Chondrocyte (in vitro differentiated cells): Measurements from ENCODE around the gene TMBIM1. TPM values are rescaled to one million over a fixed set of nuclear protein-coding genes. Genes with fewer than 3 reads are reported as not detected.

Source experiments
- DNase-seq: peaks from one replicate; pipeline ENCODE4 v3.0.0; 2021; ENCODE audit warnings: mixed read lengths, low spot score
- H3K27ac Mint-ChIP-seq: one replicate; pipeline ENCODE4 v1.8.0; 2021; ENCODE audit warnings: mild to moderate bottlenecking, moderate library complexity, mixed read lengths; ENCODE audit not compliant: unreplicated experiment
- H3K27me3 Mint-ChIP-seq: 2 replicates; pipeline ENCODE4 v1.8.0; 2021; ENCODE audit warnings: low read depth, mixed read lengths
- H3K36me3 Mint-ChIP-seq: 2 replicates; pipeline ENCODE4 v1.8.0; 2021; ENCODE audit warnings: low read depth, mixed read lengths
- H3K4me1 Mint-ChIP-seq: 2 replicates; pipeline ENCODE4 v1.8.0; 2021; ENCODE audit warnings: low read depth, mild to moderate bottlenecking, mixed read lengths
- H3K4me3 Mint-ChIP-seq: one replicate; pipeline ENCODE4 v1.8.0; 2021; ENCODE audit warnings: mild to moderate bottlenecking, moderate library complexity, mixed read lengths; ENCODE audit not compliant: unreplicated experiment
- H3K9me3 Mint-ChIP-seq: 2 replicates; pipeline ENCODE4 v1.8.0; 2021; ENCODE audit warnings: low read depth, mixed read lengths
- CTCF ChIP-seq: fragments of 200-600 bp; sonication (generic); IDR thresholded peaks from 2 replicates; pipeline ENCODE4 v1.5.0; 2021; ENCODE audit warnings: antibody characterized with exemption, mild to moderate bottlenecking, moderate library complexity
- total RNA-seq: library from RNA; stranded (reverse); gene quantifications from 3 replicates; pipeline ENCODE4 v1.2.1, GENCODE V29; 2021

The TMBIM1 gene
- total RNA-seq, 1 donor from 2014 or later, result 100 TPM

GRCh38 chr2:218257390-218257981 is 34.8 kb downstream of the TMBIM1 start:
- Mint-ChIP-seq H3K9me3 (no peaks in the 10 kb centered on the region), H3K36me3 (peaks cover 26% of the 10 kb centered on the region), H3K4me1 (peaks cover 31% of the 10 kb centered on the region), H3K4me3 (no peak overlapping the region), H3K27me3 (no peaks in the 10 kb centered on the region), H3K27ac (peak overlapping the region; percentile 2)
- TF ChIP-seq CTCF, result peak; percentile 77
- DNase-seq, result no peak

- no peaks in the 10 kb centered on the region for H3K27me3 Mint-ChIP-seq
- no peak overlapping the region for H3K4me3 Mint-ChIP-seq
- H3K4me1 Mint-ChIP-seq, result peaks cover 31% of the 10 kb centered on the region
- H3K36me3 Mint-ChIP-seq, result peaks cover 31% of the 10 kb centered on the region
- no peak overlapping the region for H3K27ac Mint-ChIP-seq
- DNase-seq, result peak; percentile 30
- TF ChIP-seq CTCF, result no peak
- no peaks in the 10 kb centered on the region for H3K9me3 Mint-ChIP-seq
Measured at GRCh38 chr2:218256612-218257350, 35.5 kb downstream of the TMBIM1 start.

GRCh38 chr2:218255446-218255845 is 36.9 kb downstream of the TMBIM1 start:
- Mint-ChIP-seq H3K4me3 (no peak overlapping the region), H3K9me3 (no peaks in the 10 kb centered on the region), H3K36me3 (peaks cover 41% of the 10 kb centered on the region), H3K4me1 (peaks cover 20% of the 10 kb centered on the region), H3K27me3 (no peaks in the 10 kb centered on the region), H3K27ac (no peak overlapping the region)
- TF ChIP-seq CTCF, result no peak
- no peak for DNase-seq

- H3K4me1 Mint-ChIP-seq, result peaks cover 4% of the 10 kb centered on the region
- no peaks in the 10 kb centered on the region for H3K9me3 Mint-ChIP-seq
- peaks cover 56% of the 10 kb centered on the region for H3K36me3 Mint-ChIP-seq
- no peak for DNase-seq
- H3K27ac Mint-ChIP-seq, result no peak overlapping the region
- no peak for TF ChIP-seq CTCF
- no peaks in the 10 kb centered on the region for H3K27me3 Mint-ChIP-seq
- no peak overlapping the region for H3K4me3 Mint-ChIP-seq
Measured at GRCh38 chr2:218253232-218253625, 39.1 kb downstream of the TMBIM1 start.

- peak; percentile 51 for DNase-seq
- Mint-ChIP-seq H3K4me1 (peaks cover 3% of the 10 kb centered on the region), H3K4me3 (no peak overlapping the region), H3K36me3 (peaks cover 59% of the 10 kb centered on the region), H3K27ac (peak overlapping the region; percentile 51), H3K9me3 (no peaks in the 10 kb centered on the region), H3K27me3 (no peaks in the 10 kb centered on the region)
- no peak for TF ChIP-seq CTCF
Measured at GRCh38 chr2:218252509-218253231, 39.6 kb downstream of the TMBIM1 start.
